ENCODE measurements around the gene EPOP. TPM values are rescaled to one million over a fixed set of nuclear protein-coding genes. Genes with fewer than 3 reads are reported as not detected.

The EPOP gene
- total and polyA plus RNA-seq, 2 of the 13 experiments (the other 11 are each of a cell fraction or from before 2014, with no cell fraction given): 14.7 to 37.8 TPM

GRCh38 chr17:38706505-38707216 lies 31.9 kb upstream of the EPOP start (continued):
- TF ChIP-seq ATF2 (CRISPR knock-in tag; IDR thresholded peaks at IDR 0.05) (no peak), ZBTB4 (CRISPR knock-in tag; IDR thresholded peaks at IDR 0.05; ENCODE audit: borderline replicate concordance) (no peak), CEBPG (CRISPR knock-in tag; IDR thresholded peaks at IDR 0.05) (no peak), ZNF496 (CRISPR knock-in tag; IDR thresholded peaks at IDR 0.05; ENCODE audit: insufficient replicate concordance) (no peak), SSRP1 (CRISPR knock-in tag; IDR thresholded peaks at IDR 0.05) (no peak), ZNF577 (CRISPR knock-in tag; IDR thresholded peaks at IDR 0.05; ENCODE audit: borderline replicate concordance, low read depth) (no peak), ZMYM4 (CRISPR knock-in tag; IDR thresholded peaks at IDR 0.05) (no peak), SRSF1 (optimal IDR thresholded peaks at IDR 0.05; ENCODE audit: low read depth, low read length) (no peak), ZNF160 (CRISPR knock-in tag; IDR thresholded peaks at IDR 0.05) (no peak), PHB2 (IDR thresholded peaks at IDR 0.05; ENCODE audit: partially characterized antibody) (no peak), RXRB (CRISPR knock-in tag; IDR thresholded peaks at IDR 0.05; ENCODE audit: borderline replicate concordance) (no peak), HNF1A (IDR thresholded peaks at IDR 0.05; ENCODE audit: low read depth) (no peak), HNF1A (CRISPR knock-in tag; IDR thresholded peaks at IDR 0.05; ENCODE audit: borderline replicate concordance) (no peak), GATAD1 (CRISPR knock-in tag; IDR thresholded peaks at IDR 0.05) (no peak), ZNF143 (CRISPR knock-in tag; IDR thresholded peaks at IDR 0.05) (no peak), BCL3 (CRISPR knock-in tag; IDR thresholded peaks at IDR 0.05) (no peak), ZBTB49 (CRISPR knock-in tag; IDR thresholded peaks at IDR 0.05; ENCODE audit: borderline replicate concordance) (no peak)
